ENCODE measurements around the gene LRP8. TPM values are rescaled to one million over a fixed set of nuclear protein-coding genes. Genes with fewer than 3 reads are reported as not detected.

LRP8 gene
- total and polyA plus RNA-seq, 8 donors, result 6.8 to 36.6 (median 9.3) TPM

GRCh38 chr1:53342735-53343470, 15.0 kb upstream of the LRP8 start:
- H3K36me3 ChIP-seq, result no peaks in the 10 kb centered on the region
- peaks cover 0 to 13% of the 10 kb centered on the region in 2 donors for H3K27me3 ChIP-seq
- no peaks in the 10 kb centered on the region for H3K4me1 ChIP-seq
- no peak overlapping the region for H3K27ac ChIP-seq
- H3K9me3 ChIP-seq, result no peaks in the 10 kb centered on the region
- DNase-seq, result peak in 1 of 4 donors; percentile 9
- intact Hi-C loops (cut with DNase I), result no loop called here
- ATAC-seq, result no peak
- H3K4me3 ChIP-seq, result no peak overlapping the region
- TF ChIP-seq CTCF (IDR thresholded peaks at IDR 0.05), result no peak

GRCh38 chr1:53341961-53342707, 14.3 kb upstream of the LRP8 start:
- intact Hi-C loops (cut with DNase I), result no loop called here
- ATAC-seq, result no peak
- peaks cover 0 to 15% of the 10 kb centered on the region in 2 donors for H3K27me3 ChIP-seq

GRCh38 chr1:53341521-53341895, 13.6 kb upstream of the LRP8 start:
- Histone ChIP-seq H3K4me1 (no peaks in the 10 kb centered on the region), H3K36me3 (no peaks in the 10 kb centered on the region), H3K27me3 (peaks cover 0 to 21% of the 10 kb centered on the region in 2 donors), H3K27ac (no peak overlapping the region), H3K9me3 (no peaks in the 10 kb centered on the region), H3K4me3 (no peak overlapping the region)
- DNase-seq (no peak), ATAC-seq (no peak)
- TF ChIP-seq CTCF (IDR thresholded peaks at IDR 0.05), result no peak
- intact Hi-C loops (cut with DNase I), result no loop called here

More at GRCh38 chr1:53341961-53342707, 14.3 kb upstream of the LRP8 start:
- no peak for DNase-seq
- Histone ChIP-seq H3K27ac (no peak overlapping the region), H3K9me3 (no peaks in the 10 kb centered on the region), H3K36me3 (no peaks in the 10 kb centered on the region), H3K4me3 (no peak overlapping the region), H3K4me1 (no peaks in the 10 kb centered on the region)
- TF ChIP-seq CTCF (IDR thresholded peaks at IDR 0.05), result no peak

- TF ChIP-seq CTCF (IDR thresholded peaks at IDR 0.05), result no peak
- Histone ChIP-seq H3K9me3 (no peaks in the 10 kb centered on the region), H3K27me3 (peaks cover 0 to 25% of the 10 kb centered on the region in 2 donors), H3K4me1 (no peaks in the 10 kb centered on the region), H3K4me3 (no peak overlapping the region), H3K36me3 (no peaks in the 10 kb centered on the region), H3K27ac (no peak overlapping the region)
- no peak for ATAC-seq
- intact Hi-C loops (cut with DNase I), result no loop called here
- no peak for DNase-seq
Observed at GRCh38 chr1:53340660-53341520, 13.0 kb upstream of the LRP8 start.
